Transverse colon (tissue), 4 donors: ENCODE data around the gene HHIPL1. TPM values are rescaled to one million over a fixed set of nuclear protein-coding genes. Genes with fewer than 3 reads are reported as not detected.

Source experiments
- DNase-seq: peaks from one replicate; pipeline ENCODE4 v3.0.0-alpha.2; 2019
- H3K27ac ChIP-seq, 4 donors: fragments of 200-600 bp; sonication (generic); 2 replicates each; pipeline ENCODE4 v1.5.1; 2016 to 2018; ENCODE audit warnings: inconsistent platforms in 4 of 4
- H3K27me3 ChIP-seq: fragments of 200-600 bp; sonication (generic); 2 replicates; pipeline ENCODE4 v1.5.1; 2017; ENCODE audit warnings: inconsistent platforms
- H3K36me3 ChIP-seq, 4 donors: fragments of 200-600 bp; sonication (generic); 2 replicates each; pipeline ENCODE4 v1.5.1; 2017 to 2019; ENCODE audit warnings: inconsistent platforms in 4 of 4
- H3K4me1 ChIP-seq, 4 donors: fragments of 200-600 bp; sonication (generic); 2 replicates each; pipeline ENCODE4 v1.5.1; 2017 to 2020; ENCODE audit warnings: inconsistent platforms in 4 of 4
- H3K4me3 ChIP-seq, 4 donors: fragments of 200-600 bp; sonication (generic); 1 replicate in 1 of 4; 2 replicates in 3 of 4; pipeline versions ENCODE4 v1.5.1 to v1.6.1; 2017 to 2019; ENCODE audit warnings: inconsistent platforms in 4 of 4
- H3K9me3 ChIP-seq, 2 donors: fragments of 200-600 bp; sonication (generic); 2 replicates each; pipeline ENCODE4 v1.5.1; 2017 to 2019; ENCODE audit warnings: inconsistent platforms in 2 of 2
- EP300 ChIP-seq: sonication (generic); formaldehyde crosslinking; IDR thresholded peaks from one replicate; pipeline ENCODE4 v1.6.1; 2017; ENCODE audit warnings: antibody characterized with exemption, low read depth
- POLR2A ChIP-seq: fragments of 450-650 bp; IDR thresholded peaks from one replicate; pipeline ENCODE4 v1.6.1; 2016; ENCODE audit warnings: antibody characterized with exemption, mild to moderate bottlenecking, moderate library complexity
- POLR2AphosphoS5 ChIP-seq, 3 donors: sonication (generic); formaldehyde crosslinking; IDR thresholded peaks; one replicate each; pipeline ENCODE4 v1.6.1; 2016; ENCODE audit warnings: antibody characterized with exemption in 3 of 3
- WGBS, 2 donors: methylation state at CpG; one replicate each; pipeline ENCODE4 v1.1.5; 2018; ENCODE audit warnings: low coverage in 1 of 2; 5-methylcytosine and 5-hydroxymethylcytosine counted together
- in situ Hi-C, 4 donors: fragments of 200-750 bp; cut with MboI; loops; one replicate each; pipeline versions ENCODE4 v1.15.0 to v1.15.1; 2017; ENCODE audit warnings: low sequenced_read_pairs in 3 of 4, low pct_ligation_motif_present in 1 of 4, low pct_unique_long_range_greater_than_20kb in 1 of 4
- intact Hi-C: fragments of 100-400 bp; cut with DNase I; formaldehyde crosslinking; loops from one replicate; pipeline ENCODE4 v1.15.1; 2023; ENCODE audit warnings: low total_unique reads
- total RNA-seq, 4 donors: library from RNA; depleted of rRNA; stranded (reverse); fragments of >200 nt; gene quantifications; one replicate each; pipeline ENCODE4 v1.1.0, GENCODE V29; 2016
- TF ChIP-seq, protein P1 (sequence below), 5 experiments: fragments of 200-600 bp in 3 of 5; fragments of 450-650 bp in 2 of 5; sonication (generic) in 3 of 5; IDR thresholded peaks; 1 replicate in 2 of 5; 2 replicates in 3 of 5; pipeline ENCODE4 v1.5.1; 2016 to 2017; ENCODE audit warnings: antibody characterized with exemption in 5 of 5, inconsistent platforms in 3 of 5, mild to moderate bottlenecking in 2 of 5, moderate library complexity in 1 of 5

HHIPL1 gene
- total RNA-seq, 4 donors from 2014 or later, result 0.40 to 31.0 (median 0.87) TPM

- intact Hi-C loops, result no loop called here
- in situ Hi-C loops, result no loop called here
- Histone ChIP-seq H3K27ac (no peak overlapping the region), H3K27me3 (peaks cover 5% of the 10 kb centered on the region), H3K9me3 (no peaks in the 10 kb centered on the region), H3K4me1 (no peaks in the 10 kb centered on the region), H3K36me3 (no peaks in the 10 kb centered on the region), H3K4me3 (no peak overlapping the region)
- TF ChIP-seq POLR2A (no peak), EP300 (no peak), POLR2AphosphoS5 (IDR thresholded peaks at IDR 0.05) (no peak)
- TF ChIP-seq, protein P1, sequence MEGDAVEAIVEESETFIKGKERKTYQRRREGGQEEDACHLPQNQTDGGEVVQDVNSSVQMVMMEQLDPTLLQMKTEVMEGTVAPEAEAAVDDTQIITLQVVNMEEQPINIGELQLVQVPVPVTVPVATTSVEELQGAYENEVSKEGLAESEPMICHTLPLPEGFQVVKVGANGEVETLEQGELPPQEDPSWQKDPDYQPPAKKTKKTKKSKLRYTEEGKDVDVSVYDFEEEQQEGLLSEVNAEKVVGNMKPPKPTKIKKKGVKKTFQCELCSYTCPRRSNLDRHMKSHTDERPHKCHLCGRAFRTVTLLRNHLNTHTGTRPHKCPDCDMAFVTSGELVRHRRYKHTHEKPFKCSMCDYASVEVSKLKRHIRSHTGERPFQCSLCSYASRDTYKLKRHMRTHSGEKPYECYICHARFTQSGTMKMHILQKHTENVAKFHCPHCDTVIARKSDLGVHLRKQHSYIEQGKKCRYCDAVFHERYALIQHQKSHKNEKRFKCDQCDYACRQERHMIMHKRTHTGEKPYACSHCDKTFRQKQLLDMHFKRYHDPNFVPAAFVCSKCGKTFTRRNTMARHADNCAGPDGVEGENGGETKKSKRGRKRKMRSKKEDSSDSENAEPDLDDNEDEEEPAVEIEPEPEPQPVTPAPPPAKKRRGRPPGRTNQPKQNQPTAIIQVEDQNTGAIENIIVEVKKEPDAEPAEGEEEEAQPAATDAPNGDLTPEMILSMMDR (IDR thresholded peaks at IDR 0.05), result no peak
- WGBS, 2 donors, result 63 to 78% methylated on average over 7 to 24 of the region's 24 CpGs
- no peak for DNase-seq
Observed at GRCh38 chr14:99715266-99716000, 70.5 kb downstream of the HHIPL1 start.

- H3K9me3 ChIP-seq, result no peaks in the 10 kb centered on the region
- no peaks in the 10 kb centered on the region for H3K4me1 ChIP-seq
- intact Hi-C loops (no loop called here), in situ Hi-C loops (no loop called here)
- no peak for TF ChIP-seq EP300
- TF ChIP-seq POLR2A, result no peak
- no peak for TF ChIP-seq POLR2AphosphoS5 (IDR thresholded peaks at IDR 0.05)
- TF ChIP-seq, protein P1 (IDR thresholded peaks at IDR 0.05), result no peak
- no peak overlapping the region for H3K27ac ChIP-seq
- no peak overlapping the region for H3K4me3 ChIP-seq
- H3K27me3 ChIP-seq, result peaks cover 2% of the 10 kb centered on the region
- WGBS, 2 donors, result 78 to 80% methylated on average over 1 to 10 of the region's 10 CpGs
- no peaks in the 10 kb centered on the region for H3K36me3 ChIP-seq
- DNase-seq, result no peak
Observed at GRCh38 chr14:99716091-99716849, 71.3 kb downstream of the HHIPL1 start.

GRCh38 chr14:99716850-99717681 is 72.1 kb downstream of the HHIPL1 start:
- H3K27me3 ChIP-seq, result no peaks in the 10 kb centered on the region
- no peaks in the 10 kb centered on the region for H3K36me3 ChIP-seq
- H3K4me1 ChIP-seq, result no peaks in the 10 kb centered on the region
- in situ Hi-C loops, result no loop called here
- no peaks in the 10 kb centered on the region for H3K9me3 ChIP-seq
- 87 to 93% methylated on average over 2 to 14 of the region's 14 CpGs for WGBS, 2 donors
- intact Hi-C loops, result no loop called here
- H3K27ac ChIP-seq, result no peak overlapping the region
- no peak overlapping the region for H3K4me3 ChIP-seq
- TF ChIP-seq, protein P1 (IDR thresholded peaks at IDR 0.05), result no peak
- no peak for TF ChIP-seq POLR2A
- no peak for TF ChIP-seq EP300
- TF ChIP-seq POLR2AphosphoS5 (IDR thresholded peaks at IDR 0.05), result no peak
- DNase-seq, result no peak

DNA sequence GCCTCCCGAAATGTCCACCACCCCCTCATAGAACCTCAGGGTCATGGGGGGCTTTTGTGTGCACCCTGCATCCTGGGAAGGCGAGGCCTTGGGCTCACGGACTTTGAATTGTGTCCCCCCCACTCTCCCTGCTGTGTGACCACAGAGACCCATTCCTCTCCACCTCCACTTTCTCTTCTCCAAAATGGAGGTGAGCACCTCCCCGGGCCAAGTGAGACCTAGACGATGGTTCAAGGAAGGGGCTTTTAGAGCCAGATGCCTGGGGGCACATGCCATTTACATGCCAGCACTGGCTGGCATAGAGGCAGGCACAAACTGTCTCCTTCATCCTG is 72.7 kb downstream of the HHIPL1 start:
- H3K27ac ChIP-seq, result no peak overlapping the region
- DNase-seq, result no peak
- no peaks in the 10 kb centered on the region for H3K27me3 ChIP-seq
- in situ Hi-C loops (no loop called here), intact Hi-C loops (no loop called here)
- no peaks in the 10 kb centered on the region for H3K4me1 ChIP-seq
- 77% methylated on average over 5 of the region's 5 CpGs; no CpG with 5 or more reads in 1 of the 2 donors for WGBS, 2 donors
- no peak overlapping the region for H3K4me3 ChIP-seq
- TF ChIP-seq POLR2AphosphoS5 (IDR thresholded peaks at IDR 0.05) (no peak), EP300 (no peak), POLR2A (no peak)
- TF ChIP-seq, protein P1 (IDR thresholded peaks at IDR 0.05), result no peak
- H3K36me3 ChIP-seq, result no peaks in the 10 kb centered on the region
- no peaks in the 10 kb centered on the region for H3K9me3 ChIP-seq
